H1 (cell line): ENCODE measurements around the gene GLS. TPM values are rescaled to one million over a fixed set of nuclear protein-coding genes. Genes with fewer than 3 reads are reported as not detected.

Source experiments
- CTCF ChIA-PET: fragments of 300-600 bp; sonication (Branson Sonifier 250); formaldehyde crosslinking; loops from one replicate; lab custom pipeline; 2021; ENCODE audit not compliant: partially characterized antibody; lab: Charles Lee
- POLR2A ChIA-PET: fragments of 300-600 bp; sonication (Branson Sonifier 250); formaldehyde crosslinking; loops from one replicate; lab custom pipeline; 2021; ENCODE audit warnings: inconsistent platforms; ENCODE audit not compliant: partially characterized antibody; lab: Charles Lee
- DNase-seq, 2 experiments: peaks; one replicate each; pipeline versions ENCODE4 v3.0.0 to v3.0.0-alpha.2; 2010 to 2022; ENCODE audit warnings: low spot score in 2 of 2, low read depth in 1 of 2, mixed read lengths in 1 of 2
- FAIRE-seq: peaks from 2 replicates; lab custom pipeline; 2011; peaks lifted over from hg19 to GRCh38; lab: Jason Lieb, UNC
- H2AFZ ChIP-seq: 2 replicates; pipeline ENCODE4 v1.8.1; 2012; ENCODE audit warnings: low read length, inconsistent platforms
- H2AK5ac ChIP-seq: 2 replicates; pipeline ENCODE4 v1.6.1; 2013; ENCODE audit warnings: low read depth, low read length
- H2BK120ac ChIP-seq: replicated peaks from 2 replicates; pipeline ENCODE3; 2013; ENCODE audit warnings: low read depth, low read length, inconsistent platforms
- H2BK12ac ChIP-seq: 2 replicates; pipeline ENCODE4 v1.6.1; 2013; ENCODE audit warnings: low read depth, low read length
- H2BK15ac ChIP-seq: 2 replicates; pipeline ENCODE4 v1.6.1; 2013; ENCODE audit warnings: low read length
- H2BK20ac ChIP-seq: 2 replicates; pipeline ENCODE4 v1.6.1; 2013; ENCODE audit warnings: low read length
- H2BK5ac ChIP-seq: 2 replicates; pipeline ENCODE4 v1.6.1; 2013; ENCODE audit warnings: low read depth, low read length
- H3K14ac ChIP-seq: 2 replicates; pipeline ENCODE4 v1.6.1; 2013; ENCODE audit warnings: inconsistent platforms; ENCODE audit not compliant: insufficient read length
- H3K18ac ChIP-seq: 2 replicates; pipeline ENCODE4 v1.6.1; 2013; ENCODE audit warnings: low read length; ENCODE audit errors: extremely low read depth
- H3K23ac ChIP-seq: 2 replicates; pipeline ENCODE4 v1.6.1; 2013; ENCODE audit warnings: inconsistent platforms; ENCODE audit not compliant: insufficient read length
- H3K23me2 ChIP-seq: 2 replicates; pipeline ENCODE4 v1.6.1; 2013; ENCODE audit warnings: low read depth, low read length
- H3K27ac ChIP-seq: 2 replicates; pipeline ENCODE4 v1.6.1; 2011; ENCODE audit warnings: low read depth, low read length, inconsistent platforms
- H3K27me3 ChIP-seq, 4 experiments: replicated peaks in 1 of 4; 1 replicate in 1 of 4; 2 replicates in 3 of 4; pipeline versions ENCODE4 v1.6.1 to v1.8.1; 2011 to 2013; ENCODE audit warnings: low read length in 3 of 4, mild to moderate bottlenecking in 3 of 4, inconsistent platforms in 2 of 4, mixed read lengths in 2 of 4, moderate library complexity in 1 of 4; ENCODE audit not compliant: control insufficient read depth in 3 of 4, insufficient read depth in 3 of 4; ENCODE audit errors: extremely low read depth in 1 of 4
- H3K36me3 ChIP-seq, 4 experiments: 2 replicates each; pipeline versions ENCODE4 v1.6.1 to v1.8.1; 2011 to 2013; ENCODE audit warnings: mild to moderate bottlenecking in 4 of 4, low read length in 3 of 4, moderate library complexity in 2 of 4, control low read depth in 1 of 4, inconsistent platforms in 1 of 4; ENCODE audit not compliant: insufficient read depth in 4 of 4, control insufficient read depth in 2 of 4
- H3K4ac ChIP-seq: replicated peaks from 2 replicates; pipeline ENCODE3; 2013; ENCODE audit warnings: low read length, low read depth, mixed read lengths, inconsistent platforms; ENCODE audit not compliant: insufficient read length
- H3K4me1 ChIP-seq, 4 experiments: replicated peaks in 1 of 4; 1 replicate in 1 of 4; 2 replicates in 3 of 4; pipeline versions ENCODE4 v1.6.1 to v1.8.1; 2011 to 2013; ENCODE audit warnings: low read length in 3 of 4, inconsistent platforms in 2 of 4, mixed read lengths in 1 of 4; ENCODE audit not compliant: insufficient read depth in 4 of 4, control insufficient read depth in 3 of 4
- H3K4me2 ChIP-seq, 2 experiments: 2 replicates each; pipeline versions ENCODE4 v1.6.1 to v1.8.1; 2011 to 2013; ENCODE audit warnings: low read depth in 2 of 2, low read length in 2 of 2, control low read depth in 1 of 2, inconsistent platforms in 1 of 2, mild to moderate bottlenecking in 1 of 2; ENCODE audit not compliant: insufficient read depth in 1 of 2
- H3K4me3 ChIP-seq, 4 experiments: fragments of 200-600, 300-600 bp in 1 of 4; sonication (generic), shearing (Covaris generic), sonication (Bioruptor Twin) in 1 of 4; 2 replicates each; pipeline versions ENCODE4 v1.5.1 to v1.8.1; 2011 to 2016; ENCODE audit warnings: low read length in 4 of 4, low read depth in 3 of 4, control low read depth in 2 of 4, inconsistent platforms in 2 of 4, mild to moderate bottlenecking in 2 of 4, mixed read lengths in 1 of 4, moderate library complexity in 1 of 4; ENCODE audit not compliant: insufficient read depth in 2 of 4; ENCODE audit errors: extremely low read depth in 1 of 4
- H3K56ac ChIP-seq: replicated peaks from 2 replicates; pipeline ENCODE3; 2013; ENCODE audit warnings: low read depth, mild to moderate bottlenecking, mixed read lengths, low read length, inconsistent platforms; ENCODE audit not compliant: insufficient read length
- H3K79me1 ChIP-seq: 2 replicates; pipeline ENCODE4 v1.6.1; 2013; ENCODE audit warnings: low read depth, low read length, control low read depth
- H3K79me2 ChIP-seq, 2 experiments: 2 replicates each; pipeline versions ENCODE4 v1.6.1 to v1.8.1; 2012 to 2013; ENCODE audit warnings: low read length in 2 of 2, mild to moderate bottlenecking in 2 of 2, inconsistent platforms in 1 of 2; ENCODE audit not compliant: insufficient read depth in 2 of 2, control insufficient read depth in 1 of 2
- H3K9ac ChIP-seq, 4 experiments: replicated peaks in 1 of 4; 1 replicate in 1 of 4; 2 replicates in 3 of 4; pipeline versions ENCODE4 v1.6.1 to v1.8.1; 2011 to 2013; ENCODE audit warnings: low read depth in 3 of 4, low read length in 3 of 4, control low read depth in 2 of 4, mild to moderate bottlenecking in 2 of 4, moderate library complexity in 2 of 4, inconsistent platforms in 1 of 4; ENCODE audit errors: extremely low read depth in 1 of 4
- H3K9me3 ChIP-seq, 2 experiments: 2 replicates each; pipeline versions ENCODE4 v1.6.1 to v1.8.1; 2012 to 2013; ENCODE audit warnings: mild to moderate bottlenecking in 2 of 2, moderate library complexity in 2 of 2, control low read depth in 1 of 2, inconsistent platforms in 1 of 2, low read depth in 1 of 2, low read length in 1 of 2, mixed read lengths in 1 of 2; ENCODE audit not compliant: insufficient read depth in 2 of 2
- H4K20me1 ChIP-seq, 2 experiments: replicated peaks in 1 of 2; 2 replicates each; pipeline versions ENCODE3 to v1.8.1; 2011 to 2013; ENCODE audit warnings: inconsistent platforms in 2 of 2, low read length in 2 of 2, mild to moderate bottlenecking in 1 of 2; ENCODE audit not compliant: insufficient read depth in 2 of 2, control insufficient read depth in 1 of 2
- H4K5ac ChIP-seq: 2 replicates; pipeline ENCODE4 v1.6.1; 2013; ENCODE audit warnings: low read length, low read depth, mixed read lengths, inconsistent platforms; ENCODE audit not compliant: insufficient read length
- H4K8ac ChIP-seq: 2 replicates; pipeline ENCODE4 v1.8.0; 2013; ENCODE audit warnings: mild to moderate bottlenecking, moderate library complexity, low read length, inconsistent platforms; ENCODE audit not compliant: insufficient read depth; ENCODE audit errors: extremely low read depth
- H4K91ac ChIP-seq: replicated peaks from 2 replicates; pipeline ENCODE3; 2013; ENCODE audit warnings: low read length, mixed read lengths, inconsistent platforms; ENCODE audit not compliant: insufficient read length
- CREB1 ChIP-seq: IDR thresholded peaks from 2 replicates; pipeline ENCODE4 v1.6.1; 2012; ENCODE audit warnings: inconsistent platforms
- RFX5 ChIP-seq: IDR thresholded peaks from 2 replicates; pipeline ENCODE4 v1.6.1; 2011; ENCODE audit warnings: low read depth, low read length, improper control_type of control experiment, borderline replicate concordance
- SUZ12 ChIP-seq: fragments of 200-600 bp; sonication (generic); IDR thresholded peaks from 2 replicates; pipeline ENCODE4 v1.6.1; 2012; ENCODE audit warnings: mild to moderate bottlenecking, inconsistent platforms, low read length, moderate library complexity, mixed read lengths
- TCF12 ChIP-seq: IDR thresholded peaks from 2 replicates; pipeline ENCODE4 v1.6.1; 2011; ENCODE audit warnings: low read depth, mild to moderate bottlenecking, low read length
- WGBS, 2 experiments: shearing (Covaris generic) in 1 of 2; methylation state at CpG; one replicate each; pipeline versions ENCODE4 v1.1.6 to v1.1.7; 2013 to 2015; ENCODE audit warnings: low lambda C conversion rate in 2 of 2, mixed read lengths in 2 of 2, inconsistent platforms in 1 of 2, low coverage in 1 of 2, missing lambda C conversion rate in 1 of 2; ENCODE audit not compliant: insufficient replicate concordance in 2 of 2, insufficient coverage in 1 of 2, insufficient read length in 1 of 2; ENCODE audit errors: extremely low coverage in 1 of 2, missing lambda C conversion rate in 1 of 2; 5-methylcytosine and 5-hydroxymethylcytosine counted together
- polyA plus RNA-seq, 7 experiments: library from polyadenylated mRNA; depleted of rRNA in 3 of 7; stranded (reverse) in 5 of 7; unstranded in 2 of 7; fragments of >200 nt in 5 of 7; fragments of 200-250 nt in 2 of 7; gene quantifications; 1 replicate in 5 of 7; 2 replicates in 1 of 7; 4 replicates in 1 of 7; pipeline versions ENCODE4 v1.2.1 to v1.2.3, GENCODE V29; 2011 to 2013; ENCODE audit warnings: missing spikeins in 2 of 7, mixed read lengths in 2 of 7
- total RNA-seq: library from RNA; stranded (reverse); fragmentation: NEBNext Ultra II Directional; extraction: Animal tissue kit (Norgen Biotek cat#: 25700); gene quantifications from 2 replicates; pipeline ENCODE4 v1.2.1, GENCODE V29; 2021

The GLS gene
- total and polyA plus RNA-seq, 2 of the 8 experiments (the other 6 are each of a cell fraction or from before 2014, with no cell fraction given) = 15.7 to 89.8 TPM

GRCh38 chr2:190947141-190947540 lies 66.5 kb downstream of the GLS start:
- no peaks in the 10 kb centered on the region for H3K79me2 ChIP-seq
- H4K5ac ChIP-seq = no peak overlapping the region
- no peaks in the 10 kb centered on the region for H3K36me3 ChIP-seq
- H3K27me3 ChIP-seq = peaks cover 0 to 1% (median 0%) of the 10 kb centered on the region in 4 experiments; a peak in 1 of 7 replicates
- H2AK5ac ChIP-seq = no peak overlapping the region
- H2BK5ac ChIP-seq = no peak overlapping the region
- POLR2A ChIA-PET = interaction anchor here (0.6 to 1.5 kb wide), 3 partner anchors 14 to 67 kb away, joined by 3 to 5 read pairs (median 3); no protein-coding TSS in a partner anchor
- CTCF ChIA-PET = interaction anchor here (0.9 to 1.6 kb wide), 6 partner anchors 13 to 166 kb away, joined by 3 to 9 read pairs (median 4); no protein-coding TSS in a partner anchor
- H2AFZ ChIP-seq = no peak overlapping the region
- H2BK12ac ChIP-seq = no peak overlapping the region
- H2BK120ac ChIP-seq = no peak overlapping the region
- no peaks in the 10 kb centered on the region; the same call in 1 of the 2 replicates for H3K23me2 ChIP-seq
- H4K91ac ChIP-seq = no peak overlapping the region
- FAIRE-seq (no peak), DNase-seq (no peak)
- no peak overlapping the region for H3K18ac ChIP-seq
- no peak overlapping the region for H3K4ac ChIP-seq
- no peak overlapping the region for H3K23ac ChIP-seq
- no peak overlapping the region for H3K56ac ChIP-seq
- no peaks in the 10 kb centered on the region for H4K20me1 ChIP-seq
- H3K4me1 ChIP-seq = peaks cover 0 to 3% (median 1%) of the 10 kb centered on the region in 4 experiments; a peak in 2 of 7 replicates
- no peak overlapping the region for H3K4me2 ChIP-seq
- H3K9me3 ChIP-seq = no peaks in the 10 kb centered on the region
- no peak for TF ChIP-seq RFX5
- no peak for TF ChIP-seq TCF12
- no peak for TF ChIP-seq CREB1
- TF ChIP-seq SUZ12 = no peak
- H3K79me1 ChIP-seq = no peaks in the 10 kb centered on the region
- H3K14ac ChIP-seq = no peak overlapping the region
- H2BK15ac ChIP-seq = no peak overlapping the region
- H4K8ac ChIP-seq = no peak overlapping the region
- H2BK20ac ChIP-seq = no peak overlapping the region
- no peak overlapping the region for H3K4me3 ChIP-seq
- WGBS, 2 experiments = 82% methylated on average over 1 of the region's 1 CpG; no CpG with 5 or more reads in 1 of the 2 experiments
- no peak overlapping the region for H3K9ac ChIP-seq
- no peak overlapping the region for H3K27ac ChIP-seq
